A172 (cell line): Measurements from ENCODE around the gene LCMT2. TPM values are rescaled to one million over a fixed set of nuclear protein-coding genes. Genes with fewer than 3 reads are reported as not detected.

Source experiments
- DNase-seq: peaks from one replicate; pipeline ENCODE4 v3.0.0-alpha.2; 2015; ENCODE audit warnings: low spot score
- total RNA-seq: library from RNA; depleted of rRNA; stranded (reverse); fragments of >200 nt; shearing (Covaris generic); gene quantifications from 2 replicates; pipeline ENCODE4 v1.2.3, GENCODE V29; 2014; rRNA removed

The LCMT2 gene, protein sequence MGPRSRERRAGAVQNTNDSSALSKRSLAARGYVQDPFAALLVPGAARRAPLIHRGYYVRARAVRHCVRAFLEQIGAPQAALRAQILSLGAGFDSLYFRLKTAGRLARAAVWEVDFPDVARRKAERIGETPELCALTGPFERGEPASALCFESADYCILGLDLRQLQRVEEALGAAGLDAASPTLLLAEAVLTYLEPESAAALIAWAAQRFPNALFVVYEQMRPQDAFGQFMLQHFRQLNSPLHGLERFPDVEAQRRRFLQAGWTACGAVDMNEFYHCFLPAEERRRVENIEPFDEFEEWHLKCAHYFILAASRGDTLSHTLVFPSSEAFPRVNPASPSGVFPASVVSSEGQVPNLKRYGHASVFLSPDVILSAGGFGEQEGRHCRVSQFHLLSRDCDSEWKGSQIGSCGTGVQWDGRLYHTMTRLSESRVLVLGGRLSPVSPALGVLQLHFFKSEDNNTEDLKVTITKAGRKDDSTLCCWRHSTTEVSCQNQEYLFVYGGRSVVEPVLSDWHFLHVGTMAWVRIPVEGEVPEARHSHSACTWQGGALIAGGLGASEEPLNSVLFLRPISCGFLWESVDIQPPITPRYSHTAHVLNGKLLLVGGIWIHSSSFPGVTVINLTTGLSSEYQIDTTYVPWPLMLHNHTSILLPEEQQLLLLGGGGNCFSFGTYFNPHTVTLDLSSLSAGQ
- 10.2 and 17.7 TPM in 2 replicates for total RNA-seq

DNA sequence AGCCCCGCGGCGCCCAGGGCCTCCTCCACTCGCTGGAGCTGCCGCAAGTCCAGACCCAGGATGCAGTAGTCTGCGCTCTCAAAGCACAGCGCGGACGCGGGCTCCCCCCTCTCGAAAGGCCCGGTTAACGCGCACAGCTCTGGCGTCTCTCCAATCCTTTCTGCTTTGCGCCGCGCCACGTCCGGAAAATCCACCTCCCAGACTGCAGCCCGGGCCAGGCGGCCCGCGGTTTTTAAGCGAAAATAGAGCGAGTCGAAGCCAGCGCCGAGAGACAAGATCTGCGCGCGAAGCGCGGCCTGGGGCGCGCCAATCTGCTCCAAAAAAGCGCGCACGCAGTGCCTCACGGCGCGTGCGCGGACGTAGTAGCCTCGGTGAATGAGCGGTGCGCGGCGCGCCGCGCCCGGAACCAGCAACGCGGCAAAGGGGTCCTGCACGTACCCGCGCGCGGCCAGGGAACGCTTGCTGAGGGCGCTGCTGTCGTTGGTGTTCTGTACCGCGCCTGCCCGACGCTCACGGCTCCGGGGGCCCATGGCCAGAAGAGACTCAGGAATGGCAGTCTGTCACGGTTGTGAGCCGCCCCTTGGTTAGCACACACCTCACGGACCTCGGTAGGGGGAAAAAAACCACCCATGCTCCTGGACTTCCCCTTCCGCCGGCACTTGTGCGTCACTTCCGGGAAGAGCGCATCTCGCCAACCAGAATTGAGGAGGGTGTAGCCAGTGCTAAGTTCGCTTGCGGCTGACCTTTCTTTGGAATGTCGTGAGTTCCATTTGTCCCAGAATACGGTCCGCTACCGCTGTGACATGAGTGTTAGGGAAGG lies at the start of gene LCMT2:
Gene LCMT2 (minus strand): TSS at position 614 of the 820 bp plus-strand sequence. CDS start 84 bp downstream, at position 530.
- peak; percentile 90 for DNase-seq

DNA sequence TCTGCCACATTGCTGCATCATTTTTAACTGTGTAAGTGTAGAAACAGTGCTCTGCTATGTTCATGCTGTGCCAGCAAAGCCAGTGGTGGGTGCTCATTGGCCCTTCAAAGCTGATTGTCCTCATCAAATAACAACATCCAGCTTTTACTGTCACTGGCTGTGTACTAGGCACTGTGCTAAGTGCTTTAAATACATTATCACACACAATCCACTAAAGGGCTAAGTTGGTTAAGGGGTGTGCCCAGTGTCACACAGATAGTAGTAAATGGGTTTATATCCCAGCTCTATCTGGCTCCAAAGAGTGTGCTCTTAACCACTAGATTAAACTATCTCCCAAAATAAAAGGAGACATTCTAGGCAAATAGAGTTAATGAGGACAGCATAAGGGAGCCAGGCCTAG lies 48.2 kb upstream of the LCMT2 start:
- DNase-seq, result no peak

DNA sequence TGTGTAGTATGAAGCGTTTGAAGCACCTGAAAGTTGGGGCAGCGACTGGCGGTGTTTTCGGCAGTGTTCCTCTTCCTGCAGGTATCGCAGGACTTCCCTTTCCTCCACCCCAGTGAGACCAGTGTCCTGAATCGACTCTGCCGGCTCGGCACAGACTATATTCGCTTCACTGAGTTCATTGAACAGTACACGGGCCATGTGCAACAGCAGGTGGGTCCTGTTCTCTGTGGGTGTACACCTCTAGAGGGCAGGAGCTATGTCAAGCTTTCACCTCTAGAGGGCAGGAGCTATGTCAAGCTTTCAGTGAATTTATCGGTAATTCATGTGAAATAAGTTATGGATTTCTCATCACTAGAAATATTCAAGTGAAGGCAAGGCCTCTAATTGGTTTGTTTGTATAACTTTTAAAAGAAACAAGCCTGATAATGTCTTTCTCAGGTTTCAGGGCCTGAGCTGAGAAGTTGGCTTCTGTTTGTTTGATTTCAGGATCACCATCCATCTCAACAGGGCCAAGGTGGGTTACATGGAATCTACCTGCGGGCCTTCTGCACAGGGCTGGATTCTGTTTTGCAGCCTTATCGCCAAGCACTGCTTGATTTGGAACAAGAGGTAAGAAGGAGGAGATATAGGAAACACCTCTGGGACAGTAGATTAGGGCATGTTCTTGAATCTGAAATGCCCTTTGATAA lies 45.8 kb upstream of the LCMT2 start:
- DNase-seq, result peak; percentile 21

DNA sequence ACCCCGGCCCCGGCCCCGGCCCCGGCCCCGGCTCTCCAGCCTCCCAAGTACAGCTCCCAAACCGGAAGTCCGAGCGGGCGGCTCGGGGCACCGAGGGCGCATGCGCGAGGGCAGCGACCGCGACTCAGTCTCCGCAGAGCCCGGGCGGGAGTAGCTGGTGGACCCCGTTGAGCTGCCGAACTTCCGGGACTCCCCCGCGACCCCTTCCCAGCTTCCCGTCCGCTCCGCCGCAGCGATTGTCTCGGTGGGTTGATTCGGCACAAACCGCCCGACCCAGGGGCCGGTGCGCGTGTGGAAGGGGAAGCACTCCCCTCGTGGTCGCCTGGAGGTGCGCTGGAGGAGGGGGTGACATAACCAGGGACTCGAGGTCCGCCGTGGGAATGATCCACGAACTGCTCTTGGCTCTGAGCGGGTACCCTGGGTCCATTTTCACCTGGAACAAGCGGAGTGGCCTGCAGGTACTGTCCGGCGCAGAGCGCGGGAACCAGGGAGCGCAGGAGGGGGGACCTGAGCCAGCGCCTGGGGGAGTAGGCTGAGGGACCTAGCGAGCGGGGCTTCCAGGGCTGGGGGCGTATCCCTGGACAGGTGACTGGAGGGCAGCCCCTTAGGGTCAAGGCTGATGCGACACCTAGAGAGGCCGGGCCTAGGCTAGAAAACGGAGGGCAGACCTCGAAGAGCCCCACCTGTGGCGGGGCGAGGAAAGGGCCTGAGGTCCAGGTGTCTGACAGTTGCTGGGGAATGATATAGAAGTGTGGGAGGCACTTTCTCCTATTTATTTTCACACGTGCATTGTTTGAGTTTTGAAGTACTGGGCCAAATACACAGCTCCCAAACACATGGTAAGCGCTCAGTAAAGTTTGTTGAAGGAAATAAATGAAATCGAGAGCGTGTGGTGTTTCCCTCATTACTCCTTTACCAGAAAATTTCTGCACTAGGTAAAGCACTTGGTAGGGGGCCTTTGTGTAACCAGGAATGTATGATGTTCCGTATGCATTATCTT lies 40.9 kb upstream of the LCMT2 start, which contains the start of the genes TUBGCP4 and ZSCAN29:
Gene TUBGCP4 (plus strand): TSS at position 127 of the 1,000 bp plus-strand sequence. CDS start 254 bp downstream, at position 381.
Gene ZSCAN29 (minus strand): TSS at position 69 of the 1,000 bp plus-strand sequence. CDS start 1,130 bp downstream, outside the sequence.
- peak; percentile 40 for DNase-seq

DNA sequence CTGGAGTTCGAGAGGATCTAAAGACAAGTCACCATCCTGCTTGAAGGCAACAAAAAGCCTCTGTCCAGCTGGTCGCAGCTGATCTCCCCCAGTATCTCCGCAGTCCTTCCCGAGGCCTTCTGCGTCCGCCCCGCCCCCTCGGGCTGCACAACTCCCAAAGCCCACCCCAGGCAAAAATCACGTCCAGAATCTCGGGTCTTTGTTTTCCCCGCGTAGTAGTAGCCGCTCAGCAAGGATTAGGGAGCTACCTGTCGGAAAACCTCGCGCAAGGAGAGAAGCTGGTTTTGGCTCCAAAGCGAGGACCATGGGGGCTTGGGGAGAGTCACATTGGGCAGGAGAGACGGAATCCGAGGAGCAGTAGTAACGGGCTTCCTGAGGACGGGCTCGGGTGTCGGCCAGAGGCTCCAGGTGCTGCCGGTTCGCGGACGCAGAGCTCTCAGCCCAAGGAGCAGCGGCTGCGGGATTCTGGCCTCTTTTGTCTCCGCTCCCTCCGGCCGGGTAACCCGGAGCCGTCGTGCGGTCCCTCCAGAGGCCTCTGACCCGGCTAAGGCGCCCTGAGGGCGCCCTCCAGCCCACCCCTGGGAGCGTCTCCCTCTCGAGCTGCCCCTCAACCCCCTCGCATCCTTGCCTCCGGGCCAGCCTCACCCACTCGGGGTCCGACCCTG lies 40.1 kb upstream of the LCMT2 start:
- DNase-seq, result no peak

DNA sequence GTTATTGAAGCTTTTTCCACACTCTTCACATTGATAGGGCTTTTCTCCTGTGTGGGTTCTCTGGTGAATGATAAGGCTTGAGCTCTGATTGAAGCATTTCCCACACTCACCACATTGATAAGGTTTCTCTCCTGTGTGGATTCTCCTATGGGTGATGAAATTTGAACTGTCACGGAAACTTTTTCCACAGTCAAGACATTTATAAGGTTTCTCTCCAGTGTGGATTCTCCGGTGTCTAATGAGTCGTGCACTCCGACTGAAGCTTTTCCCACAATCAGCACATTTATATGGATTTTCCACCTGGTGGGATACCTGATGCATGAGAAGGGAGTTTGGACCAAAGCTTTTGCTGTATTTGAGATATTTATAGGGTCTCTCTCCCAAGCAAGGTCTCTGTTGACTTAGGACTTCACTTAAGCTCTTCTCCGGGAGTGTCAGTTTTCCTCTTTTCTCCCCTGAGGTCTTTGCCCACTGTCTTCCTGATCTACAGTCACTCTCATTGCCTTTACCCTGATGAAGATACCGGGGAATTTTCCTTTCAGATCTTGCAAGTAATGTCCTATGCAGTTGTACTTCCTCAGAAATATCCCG lies 31.0 kb upstream of the LCMT2 start:
- DNase-seq, result no peak

DNA sequence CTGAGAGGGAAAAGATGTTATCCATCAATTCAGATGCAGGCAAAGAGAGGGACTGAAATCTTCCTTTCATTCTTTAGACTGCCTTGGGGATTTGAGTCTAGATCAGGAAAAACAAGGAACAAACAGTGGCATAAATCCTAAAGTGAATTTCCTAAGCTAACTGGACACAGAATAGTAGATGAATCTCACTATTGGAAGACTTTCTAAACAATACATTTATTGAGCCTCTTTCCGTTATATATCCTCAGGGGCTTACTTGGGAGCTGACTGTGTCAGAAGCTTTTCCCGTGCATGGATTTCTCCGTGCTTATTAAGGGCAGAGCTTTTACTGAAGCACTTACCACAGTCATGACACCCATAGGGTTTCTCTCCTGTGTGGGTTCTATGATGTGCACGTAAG lies 30.4 kb upstream of the LCMT2 start:
- DNase-seq, result no peak

DNA sequence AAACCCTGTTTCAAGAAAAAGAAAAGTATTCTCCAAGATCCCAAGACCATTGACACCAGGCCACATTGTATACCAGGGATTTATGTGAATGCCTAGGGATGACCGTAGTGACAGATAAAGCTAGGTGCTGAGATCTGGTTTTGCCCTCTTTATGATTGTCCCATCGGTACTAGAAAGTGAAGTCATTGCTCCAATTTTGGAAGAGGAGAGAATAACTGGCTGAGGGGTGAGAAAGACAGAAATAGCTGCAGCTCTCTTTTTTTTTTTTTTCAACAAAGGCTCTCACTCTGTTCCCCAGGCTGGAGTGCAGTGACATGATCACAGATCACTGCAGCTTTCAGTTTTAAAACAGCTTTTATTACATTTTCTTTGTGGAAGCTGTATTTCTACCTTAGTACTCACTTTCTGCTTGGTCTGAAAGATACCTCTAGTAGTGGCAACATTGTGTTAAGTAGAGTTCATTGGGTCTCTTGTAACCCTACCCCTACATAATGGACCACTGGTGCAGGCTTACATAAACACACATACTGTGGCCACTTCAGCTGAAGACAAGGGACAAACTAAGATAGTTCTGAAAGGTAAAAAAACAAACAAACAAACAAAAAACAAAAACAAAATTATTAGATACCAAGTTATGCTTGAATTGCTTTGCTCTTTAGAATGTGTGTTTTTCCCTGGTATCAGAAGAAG lies 22.5 kb upstream of the LCMT2 start:
- no peak for DNase-seq

DNA sequence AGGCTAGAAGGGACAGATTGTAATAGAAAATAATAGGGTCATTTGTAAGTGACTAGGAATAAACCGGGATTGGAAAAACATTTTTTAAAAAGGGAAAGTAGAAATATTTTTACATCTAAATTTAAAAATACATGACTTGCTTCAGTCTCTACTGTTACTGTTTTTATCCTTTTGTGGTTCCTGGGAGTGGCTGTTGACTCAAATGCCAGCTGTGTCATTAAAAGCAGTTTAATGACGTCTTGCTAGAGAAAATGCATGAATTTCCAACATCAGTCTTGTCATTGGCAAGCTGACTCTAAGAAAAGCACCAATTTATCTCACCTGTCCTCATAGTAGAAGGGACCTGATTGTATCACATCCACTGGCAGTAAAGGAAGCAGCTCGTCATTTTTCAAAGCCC lies 16.7 kb upstream of the LCMT2 start:
- no peak for DNase-seq

DNA sequence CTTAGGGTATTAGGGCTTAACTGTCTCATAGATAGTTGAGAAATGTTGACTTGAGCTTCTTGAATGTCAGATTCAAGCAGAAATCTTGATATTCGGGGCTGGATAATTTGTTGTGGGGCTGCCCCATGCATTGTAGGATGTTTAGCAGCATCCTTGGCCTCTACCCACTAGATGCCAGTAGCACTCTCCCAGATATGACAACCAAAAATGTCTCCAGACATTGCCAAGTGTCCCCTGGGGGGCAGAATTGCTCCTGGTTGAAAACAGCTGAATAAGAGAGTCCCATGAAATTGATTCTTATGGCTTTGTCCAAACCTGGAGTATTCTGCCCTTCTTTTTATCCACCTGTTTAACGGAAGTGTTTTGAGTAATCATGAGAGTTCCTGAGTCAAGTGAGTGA lies 15.9 kb upstream of the LCMT2 start:
- no peak for DNase-seq

DNA sequence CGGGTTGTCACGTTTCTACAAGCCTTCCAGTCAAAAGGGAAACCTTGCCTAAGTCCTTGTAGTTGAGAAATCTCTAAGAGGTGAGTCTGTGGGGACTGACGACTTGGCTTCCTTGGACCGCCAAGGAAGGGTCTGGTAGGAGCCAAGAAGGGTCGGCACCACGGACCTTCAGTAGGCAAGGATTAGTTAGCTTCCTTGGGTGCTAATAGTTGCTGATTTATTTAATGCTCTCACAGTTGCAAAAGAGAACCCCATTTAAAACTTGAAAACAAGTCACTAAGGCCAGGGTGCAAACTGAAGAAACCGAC lies 361 bp upstream of the LCMT2 start:
- no peak for DNase-seq

DNA sequence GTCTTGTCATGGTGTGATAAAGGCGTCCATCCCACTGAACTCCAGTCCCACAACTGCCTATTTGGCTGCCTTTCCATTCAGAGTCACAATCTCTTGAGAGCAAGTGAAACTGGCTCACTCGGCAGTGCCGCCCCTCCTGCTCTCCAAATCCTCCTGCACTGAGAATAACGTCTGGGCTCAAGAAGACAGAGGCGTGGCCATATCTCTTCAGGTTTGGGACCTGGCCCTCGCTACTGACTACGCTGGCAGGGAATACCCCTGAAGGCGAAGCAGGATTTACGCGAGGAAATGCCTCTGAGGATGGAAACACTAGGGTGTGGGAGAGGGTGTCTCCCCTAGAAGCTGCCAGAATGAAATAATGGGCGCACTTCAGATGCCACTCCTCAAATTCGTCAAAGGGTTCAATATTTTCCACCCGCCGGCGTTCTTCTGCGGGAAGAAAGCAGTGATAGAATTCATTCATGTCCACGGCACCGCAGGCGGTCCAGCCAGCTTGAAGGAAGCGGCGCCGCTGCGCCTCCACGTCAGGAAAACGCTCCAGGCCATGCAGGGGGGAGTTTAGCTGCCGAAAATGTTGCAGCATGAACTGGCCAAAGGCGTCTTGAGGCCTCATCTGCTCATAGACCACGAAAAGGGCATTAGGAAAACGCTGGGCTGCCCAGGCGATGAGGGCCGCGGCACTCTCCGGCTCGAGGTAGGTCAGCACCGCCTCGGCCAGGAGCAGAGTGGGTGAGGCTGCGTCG lies 985 bp downstream of the LCMT2 start:
- DNase-seq, result no peak

DNA sequence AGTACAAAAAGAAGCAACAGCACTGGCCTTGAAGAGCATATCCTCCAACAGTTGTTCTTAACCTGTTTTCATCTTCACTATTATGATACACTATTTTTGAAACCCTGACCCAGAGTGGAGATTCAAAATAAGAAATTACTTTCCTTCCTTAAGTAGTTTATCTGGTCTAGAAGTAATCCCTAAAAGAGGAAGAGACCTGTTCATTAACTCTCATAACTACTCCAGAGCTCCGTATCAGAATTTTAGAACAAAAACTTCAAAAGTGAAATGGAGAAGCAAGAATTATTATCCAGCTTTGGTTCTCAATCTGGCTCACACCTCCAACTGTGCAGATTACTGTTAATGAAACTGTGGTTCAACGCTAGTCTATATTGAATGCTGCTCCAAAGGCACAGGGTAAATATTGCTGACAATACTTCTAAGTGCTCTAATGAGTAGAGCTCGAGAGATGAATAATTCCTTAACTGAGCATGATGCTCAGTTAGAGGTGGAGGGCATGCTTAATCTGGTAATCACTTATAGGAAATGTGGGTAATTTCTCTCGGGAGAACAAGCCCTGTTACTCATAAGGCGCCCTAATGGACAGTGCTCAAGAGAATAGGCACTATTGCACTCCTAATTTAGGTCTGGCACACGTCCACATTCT lies 5.2 kb downstream of the LCMT2 start:
- no peak for DNase-seq

DNA sequence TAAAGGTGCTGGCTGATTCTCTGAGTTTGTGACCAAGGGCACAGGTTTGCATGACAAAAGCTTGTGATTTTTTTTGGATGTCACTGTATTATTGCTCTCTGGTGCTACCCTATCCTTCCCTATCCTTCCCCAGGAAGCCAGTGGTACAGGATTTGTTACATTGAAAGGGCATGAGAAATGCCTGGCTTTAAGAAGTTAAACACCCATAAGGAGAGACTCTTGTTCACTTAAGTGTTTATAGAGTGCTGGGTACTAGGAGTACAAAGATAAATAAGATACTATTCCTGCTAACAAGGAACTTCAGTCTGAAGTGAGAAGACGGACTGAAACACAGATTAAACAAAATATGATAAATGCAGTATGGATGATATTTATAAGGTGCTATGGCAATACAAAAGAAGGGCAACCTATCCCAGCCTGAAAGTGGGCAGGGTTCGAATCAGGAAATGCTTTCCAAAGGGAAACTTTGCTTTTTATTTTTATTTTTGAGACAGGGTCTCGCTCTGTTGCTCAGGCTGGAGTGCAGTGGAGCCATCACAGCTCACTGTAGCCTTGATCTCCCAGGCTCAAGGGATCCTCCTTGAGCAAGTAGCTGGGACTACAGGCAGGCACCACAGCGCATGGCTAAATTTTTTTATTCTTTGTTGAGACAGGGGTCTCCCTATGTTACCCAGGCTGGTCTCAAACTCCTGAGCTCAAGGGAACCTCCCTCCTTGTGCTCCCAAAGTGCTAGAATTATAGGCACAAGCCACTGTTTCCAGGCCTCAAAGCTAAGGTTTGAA lies 11.2 kb downstream of the LCMT2 start:
- no peak for DNase-seq

DNA sequence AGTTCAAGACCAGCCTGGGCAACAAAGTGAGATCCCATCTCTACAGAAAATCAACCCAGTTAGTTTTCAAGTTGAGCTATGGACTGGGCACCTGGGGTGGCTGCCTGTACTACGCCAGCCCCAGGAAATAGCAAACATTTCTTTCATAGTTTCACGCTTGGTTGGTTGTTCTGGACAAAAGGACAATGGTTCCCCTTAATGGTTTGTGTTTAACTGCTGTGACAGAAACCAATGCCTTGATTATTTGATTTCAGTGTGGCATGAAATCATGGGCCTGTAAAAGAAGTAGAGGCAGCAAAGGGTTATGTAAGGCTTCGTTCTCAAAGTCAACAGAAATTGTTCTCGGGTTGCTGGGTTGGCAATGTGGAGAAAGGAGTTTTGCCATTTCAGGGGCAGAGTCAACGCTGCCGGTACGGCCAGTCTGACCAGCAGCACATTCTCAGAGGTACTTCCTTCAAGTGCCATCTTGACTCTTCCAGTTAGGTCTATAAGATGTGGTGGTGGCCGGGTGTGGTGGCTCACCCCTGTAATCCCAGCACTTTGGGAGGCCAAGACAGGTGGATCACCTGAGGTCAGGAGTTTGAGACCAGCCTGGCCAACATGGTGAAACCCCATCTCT lies 12.7 kb downstream of the LCMT2 start:
- DNase-seq, result no peak

DNA sequence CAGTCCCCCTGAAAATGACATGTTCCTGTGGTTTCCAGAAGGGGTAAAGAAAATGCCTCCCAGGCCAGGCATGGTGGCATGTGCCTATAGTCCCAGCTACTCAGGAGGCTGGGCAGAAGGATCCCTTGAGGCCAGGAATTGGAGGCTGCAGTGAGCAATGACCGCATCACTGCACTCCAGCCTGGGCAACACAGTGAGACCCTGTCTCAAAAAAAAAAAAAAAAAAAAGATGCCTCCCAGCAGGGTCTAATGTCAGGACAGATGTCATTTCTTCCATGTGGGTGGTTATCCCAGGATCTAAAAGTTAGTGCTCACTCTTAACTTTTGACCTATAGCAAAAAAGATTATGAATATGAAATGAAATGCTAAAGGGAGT lies 13.4 kb downstream of the LCMT2 start:
- DNase-seq, result no peak
